Suppressor macrophage (primary cell): Measurements from ENCODE around the gene TNS2.
"Not testable (repeated sequence)": the region's sequence is repeated elsewhere in the genome, so short reads cannot be mapped to it uniquely, and the experiment has no call there.

Experiments
- DNase-seq, 4 experiments: peaks; one replicate each; pipeline ENCODE4 v3.0.0-alpha.2; 2020 to 2022

Gene TNS2

GRCh38 chr12:53096089-53096741 is 46.4 kb downstream of the TNS2 start:
- DNase-seq = peak; percentile 57 to 78 (median 75)

DNA sequence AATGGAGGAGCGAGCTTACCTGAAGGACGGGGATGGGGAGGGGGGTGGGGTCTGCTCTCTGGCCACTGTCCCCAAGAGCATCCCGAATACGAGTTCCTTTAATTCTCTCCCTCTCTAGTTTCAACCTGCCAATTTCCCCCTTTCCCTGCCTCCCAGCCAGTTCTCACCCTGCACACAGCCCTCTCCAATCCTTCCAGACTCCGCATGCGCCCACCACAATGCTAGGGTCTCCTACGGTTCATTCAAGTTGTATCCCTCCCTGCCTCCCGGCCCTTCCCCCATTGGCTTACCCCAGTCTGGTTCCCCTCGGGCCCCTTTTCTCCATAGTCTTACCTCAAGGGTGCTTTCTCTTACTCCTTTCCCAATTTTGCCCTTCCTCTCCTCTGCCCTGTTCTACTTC is 46.9 kb downstream of the TNS2 start:
- no peak for DNase-seq

GRCh38 chr12:53097207-53097563 is 47.3 kb downstream of the TNS2 start:
- peak in 1 of 4 experiments; percentile 24 for DNase-seq

DNA sequence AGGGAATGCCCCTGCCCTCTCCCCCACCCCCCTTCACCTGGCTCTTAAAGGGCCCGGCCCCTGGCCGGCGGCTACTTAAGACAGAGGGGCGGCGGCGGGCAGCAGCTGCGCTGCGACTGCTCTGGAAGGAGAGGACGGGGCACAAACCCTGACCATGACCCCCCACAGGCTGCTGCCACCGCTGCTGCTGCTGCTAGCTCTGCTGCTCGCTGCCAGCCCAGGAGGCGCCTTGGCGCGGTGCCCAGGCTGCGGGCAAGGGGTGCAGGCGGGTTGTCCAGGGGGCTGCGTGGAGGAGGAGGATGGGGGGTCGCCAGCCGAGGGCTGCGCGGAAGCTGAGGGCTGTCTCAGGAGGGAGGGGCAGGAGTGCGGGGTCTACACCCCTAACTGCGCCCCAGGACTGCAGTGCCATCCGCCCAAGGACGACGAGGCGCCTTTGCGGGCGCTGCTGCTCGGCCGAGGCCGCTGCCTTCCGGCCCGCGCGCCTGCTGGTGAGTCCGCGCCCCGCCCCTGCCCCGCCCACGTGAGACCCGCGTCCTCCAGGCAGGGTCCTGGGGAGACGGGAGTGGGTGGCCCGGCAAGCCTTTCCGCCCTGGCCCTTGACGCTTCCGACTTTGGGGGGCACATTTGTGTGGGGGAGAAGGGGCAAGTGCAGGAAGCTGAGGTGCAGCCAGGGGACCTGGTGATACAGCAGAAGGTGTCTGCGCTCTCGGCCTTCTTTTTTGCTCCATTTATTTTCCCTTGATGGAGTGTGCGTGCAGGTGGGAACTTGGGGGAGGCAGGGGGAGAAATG is 47.9 kb downstream of the TNS2 start, which contains the start of gene IGFBP6:
TSS of gene IGFBP6 (plus strand) at position 104 of the 790 bp plus-strand sequence. CDS start at position 155, 51 bp downstream.
- DNase-seq = peak; percentile 30 to 77 (median 54)

GRCh38 chr12:53098354-53098981 is 48.6 kb downstream of the TNS2 start:
- peak in 2 of 4 experiments; percentile 27 for DNase-seq

DNA sequence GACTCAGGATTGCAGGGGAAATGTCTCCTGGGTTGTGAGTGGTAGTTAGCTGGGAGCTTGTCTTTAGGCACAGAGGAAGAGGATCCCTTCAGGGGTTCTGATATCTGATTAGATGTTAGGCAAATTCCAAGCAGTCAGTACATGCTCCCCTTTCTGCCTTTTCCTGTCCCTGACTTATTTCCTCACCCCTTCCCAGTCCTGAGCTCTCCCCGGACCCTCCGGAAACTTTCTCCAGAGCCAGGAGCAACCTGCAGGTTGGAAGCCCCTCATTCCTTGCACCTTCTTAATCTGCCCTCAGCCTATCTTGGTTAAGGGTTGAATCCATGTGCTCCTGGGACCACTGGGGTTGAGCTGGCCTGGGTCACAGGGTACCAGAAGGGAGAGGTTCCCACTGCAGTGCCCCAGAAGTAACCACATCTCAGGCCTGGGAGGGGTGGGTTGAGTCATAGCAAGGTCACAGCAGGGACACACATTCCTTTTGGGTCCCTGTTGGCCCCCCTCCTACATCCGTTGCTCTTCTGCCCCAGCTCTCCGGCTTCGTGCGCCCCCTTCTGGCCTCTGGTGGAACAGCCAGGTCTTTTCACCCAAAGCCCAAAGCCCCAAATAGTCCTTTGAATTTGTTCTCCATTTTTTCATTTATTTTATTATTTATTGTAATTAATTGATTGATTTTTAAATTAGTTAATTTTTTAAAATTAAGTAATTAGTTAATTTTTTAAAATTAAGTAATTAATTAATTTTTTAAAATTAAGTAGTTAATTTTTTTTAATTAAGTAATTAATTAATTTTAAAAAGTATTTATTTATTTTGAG is 49.4 kb downstream of the TNS2 start:
- peak; percentile 86 to 91 (median 87) for DNase-seq

DNA sequence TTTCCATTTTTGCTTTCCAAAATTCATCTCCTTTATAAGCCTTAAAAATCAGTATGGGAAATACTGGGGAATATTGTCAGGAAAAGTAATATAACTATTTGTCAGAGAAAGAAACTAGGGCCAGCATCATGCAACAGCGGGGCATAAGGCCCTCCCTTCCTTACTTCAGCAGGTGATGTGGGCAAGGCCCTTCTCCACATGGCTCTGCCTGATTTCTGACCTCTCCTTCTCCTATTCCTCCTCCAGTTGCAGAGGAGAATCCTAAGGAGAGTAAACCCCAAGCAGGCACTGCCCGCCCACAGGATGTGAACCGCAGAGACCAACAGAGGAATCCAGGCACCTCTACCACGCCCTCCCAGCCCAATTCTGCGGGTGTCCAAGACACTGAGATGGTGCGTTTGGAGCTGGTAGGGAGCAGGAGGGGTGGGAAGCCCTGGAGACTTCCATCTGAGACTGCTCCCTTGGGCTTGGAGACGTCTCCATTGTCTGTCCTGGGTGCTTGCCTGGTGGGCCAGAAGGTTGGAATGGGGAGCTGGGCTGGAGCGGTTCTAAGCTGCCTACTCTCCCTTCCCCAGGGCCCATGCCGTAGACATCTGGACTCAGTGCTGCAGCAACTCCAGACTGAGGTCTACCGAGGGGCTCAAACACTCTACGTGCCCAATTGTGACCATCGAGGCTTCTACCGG is 50.7 kb downstream of the TNS2 start:
- DNase-seq = no peak

DNA sequence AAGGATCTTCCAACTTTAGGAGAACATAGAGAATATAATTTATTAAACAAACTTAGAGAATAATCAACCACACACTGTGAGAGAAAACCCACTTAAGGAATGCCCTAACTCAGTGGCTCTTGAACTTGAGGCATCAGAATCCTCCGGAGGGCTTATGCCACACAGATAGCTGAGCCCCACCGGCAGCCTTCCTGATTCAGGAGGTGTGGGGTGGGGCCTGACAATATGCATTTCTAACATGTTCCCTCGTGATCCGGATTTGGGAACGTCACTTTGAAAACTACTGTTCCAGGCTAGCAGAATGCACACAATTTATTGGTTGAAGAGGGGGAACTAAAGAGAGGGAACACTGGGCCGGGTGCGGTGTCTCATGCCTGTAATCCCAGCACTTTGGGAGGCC is 51.4 kb downstream of the TNS2 start:
- DNase-seq = no peak

DNA sequence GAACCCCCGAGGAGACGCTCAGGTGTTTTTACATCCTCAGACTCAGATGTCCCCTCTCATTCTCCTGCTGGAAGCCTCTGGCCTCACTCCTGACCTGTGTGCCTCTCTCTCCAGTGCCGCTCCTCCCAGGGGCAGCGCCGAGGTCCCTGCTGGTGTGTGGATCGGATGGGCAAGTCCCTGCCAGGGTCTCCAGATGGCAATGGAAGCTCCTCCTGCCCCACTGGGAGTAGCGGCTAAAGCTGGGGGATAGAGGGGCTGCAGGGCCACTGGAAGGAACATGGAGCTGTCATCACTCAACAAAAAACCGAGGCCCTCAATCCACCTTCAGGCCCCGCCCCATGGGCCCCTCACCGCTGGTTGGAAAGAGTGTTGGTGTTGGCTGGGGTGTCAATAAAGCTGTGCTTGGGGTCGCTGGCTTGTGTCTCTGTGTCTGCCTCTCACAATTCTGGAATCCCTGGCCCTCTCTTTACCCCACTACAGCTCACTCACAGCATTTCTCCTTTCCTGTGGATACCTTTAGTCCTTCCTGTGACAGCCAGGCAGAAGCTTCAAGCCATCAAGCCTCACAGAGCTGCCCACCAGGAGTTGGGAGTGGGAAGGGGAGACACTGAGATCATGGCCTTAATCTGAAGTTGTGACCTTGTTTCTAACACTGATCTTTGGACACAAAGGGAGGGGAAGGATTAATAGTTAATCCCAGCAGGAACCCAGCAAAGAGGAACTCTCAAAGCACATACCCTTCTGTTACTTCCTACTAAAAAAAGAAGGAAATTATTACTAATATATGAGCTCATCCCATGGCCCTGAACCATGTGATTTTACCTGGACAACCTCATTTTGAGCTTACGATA is 52.3 kb downstream of the TNS2 start:
- peak; percentile 41 to 74 (median 62) for DNase-seq

- DNase-seq = no peak
Observed at GRCh38 chr12:53102883-53103807, 53.3 kb downstream of the TNS2 start, which contains the start of gene SOAT2. SOAT2 (plus strand) TSS chr12:53103486; CDS start chr12:53103578, 92 bp downstream.

DNA sequence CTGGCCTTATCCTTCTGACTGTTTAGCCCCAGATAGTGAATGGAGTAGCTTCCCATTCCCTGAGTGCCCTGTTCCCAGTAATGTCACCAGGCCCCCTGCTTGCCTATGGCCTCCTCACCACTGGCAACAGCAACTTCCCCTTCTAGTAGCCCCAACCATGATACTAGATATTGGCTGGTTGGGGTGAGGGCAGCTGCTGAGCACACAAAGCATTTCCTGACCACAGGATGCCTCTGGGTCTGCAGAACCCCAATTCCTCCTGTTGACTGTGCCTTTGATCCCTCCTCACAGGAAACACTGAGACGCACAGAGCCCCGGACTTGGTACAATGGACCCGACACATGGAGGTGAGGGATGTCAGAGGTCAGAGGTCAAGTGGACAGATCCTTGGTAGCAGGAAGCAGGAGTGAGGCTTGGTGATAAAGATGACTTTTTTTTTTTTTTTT is 54.0 kb downstream of the TNS2 start:
- peak; percentile 75 to 86 (median 77) for DNase-seq

DNA sequence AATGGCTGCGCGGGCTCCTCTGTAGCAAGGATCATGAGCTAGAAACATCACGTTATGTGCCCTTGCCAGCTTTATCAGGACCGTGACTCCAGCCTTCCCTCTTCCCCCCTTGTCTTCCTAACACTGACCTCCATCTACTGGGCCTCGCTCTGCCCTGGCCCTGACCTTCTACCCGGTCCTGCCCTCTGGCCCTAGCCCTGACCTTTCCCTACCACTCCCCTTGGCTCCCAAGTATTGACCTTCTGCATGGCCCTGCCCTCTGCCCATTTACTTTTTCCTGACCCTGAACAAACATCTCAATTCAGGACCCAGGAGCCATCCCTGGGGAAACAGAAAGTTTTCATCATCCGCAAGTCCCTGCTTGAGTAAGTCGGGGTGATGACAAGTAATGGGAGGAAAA is 55.4 kb downstream of the TNS2 start:
- DNase-seq = no peak

DNA sequence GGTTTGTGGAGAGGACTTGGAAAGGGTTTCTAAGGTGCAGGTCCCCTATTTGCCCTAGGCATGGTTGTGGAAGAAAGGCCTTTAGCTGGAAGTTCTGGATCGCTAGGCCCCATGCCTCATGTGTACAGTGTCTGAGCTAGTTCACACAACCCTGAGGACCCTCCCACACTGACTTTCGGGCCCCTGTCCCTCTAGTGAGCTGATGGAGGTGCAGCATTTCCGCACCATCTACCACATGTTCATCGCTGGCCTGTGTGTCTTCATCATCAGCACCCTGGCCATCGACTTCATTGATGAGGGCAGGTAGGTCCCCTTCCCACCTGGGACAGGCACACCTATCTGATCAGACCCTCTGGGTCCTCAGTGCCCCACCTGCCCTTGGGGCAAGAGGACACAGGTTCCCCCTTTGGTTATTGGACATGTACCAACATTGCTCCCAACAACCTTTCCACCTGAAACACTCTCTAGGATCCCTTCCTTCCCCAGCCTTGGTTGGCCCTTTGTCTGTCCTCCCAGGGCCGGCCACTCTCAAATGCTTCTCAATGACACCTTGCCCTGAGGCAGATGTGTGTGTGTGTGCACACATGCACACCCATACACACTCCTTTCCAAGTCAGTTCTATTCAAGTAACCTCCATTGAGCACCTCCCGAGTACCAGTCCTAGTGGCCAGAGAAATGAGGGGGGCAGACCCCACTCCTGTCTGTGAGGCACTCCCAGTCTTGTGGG is 56.0 kb downstream of the TNS2 start:
- DNase-seq = no peak

- no peak for DNase-seq
Observed at GRCh38 chr12:53107122-53107521, 57.3 kb downstream of the TNS2 start.

DNA sequence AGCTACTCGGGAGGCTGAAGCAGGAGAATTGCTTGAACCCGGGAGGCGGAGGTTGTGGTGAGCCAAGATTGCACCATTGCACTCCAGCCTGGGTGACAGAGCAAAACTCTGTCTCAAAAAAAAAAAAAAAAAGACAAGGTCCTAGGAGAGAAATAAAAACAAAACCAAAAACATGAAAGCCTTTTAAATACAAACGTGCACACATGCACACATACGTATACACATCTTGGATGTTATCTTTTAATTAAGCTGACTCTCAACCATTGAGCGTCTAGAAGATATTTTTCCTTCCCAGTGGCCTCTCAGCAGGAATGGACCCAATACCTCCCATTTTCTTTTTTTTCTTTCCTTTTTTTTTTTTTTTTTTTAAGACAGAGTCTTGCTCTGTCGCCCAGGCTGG is 62.6 kb downstream of the TNS2 start:
- not testable (repeated sequence) for DNase-seq

- DNase-seq = no peak
Observed at GRCh38 chr12:53113136-53113705, 63.4 kb downstream of the TNS2 start.

DNA sequence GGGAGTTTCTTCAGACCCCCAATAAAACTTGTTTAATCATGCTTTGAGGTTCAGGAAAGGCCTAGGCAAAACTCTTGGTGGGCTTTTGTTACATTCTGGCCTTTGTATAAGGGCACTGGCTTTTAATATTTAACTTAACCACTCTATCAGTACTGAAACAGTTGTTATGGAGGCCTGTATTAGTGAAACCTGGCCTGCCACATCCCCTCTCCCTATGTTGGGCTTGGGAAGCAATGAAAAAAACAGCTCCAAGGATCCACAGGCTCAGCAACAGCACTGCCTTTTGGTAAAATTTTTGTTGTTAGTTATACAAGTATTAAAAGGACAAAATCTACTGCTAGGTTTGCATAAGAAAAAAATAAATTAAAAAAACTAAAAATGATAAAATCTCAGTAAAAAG is 64.1 kb downstream of the TNS2 start:
- DNase-seq = no peak
